Measurements from ENCODE around the gene OR5K1. TPM values are rescaled to one million over a fixed set of nuclear protein-coding genes. Genes with fewer than 3 reads are reported as not detected.

The OR5K1 gene
- total and polyA plus RNA-seq, 2 of the 8 experiments (the other 6 are each of a cell fraction or from before 2014, with no cell fraction given): not detected

- POLR2A ChIA-PET (ENCODE audit: partially characterized antibody): no interaction called here
- Histone ChIP-seq H2BK20ac (ENCODE audit: low read length) (no peak overlapping the region), H3K14ac (ENCODE audit: insufficient read length) (no peak overlapping the region), H3K56ac (replicated peaks; ENCODE audit: insufficient read length, low read depth, low read length) (no peak overlapping the region), H3K23ac (ENCODE audit: insufficient read length) (no peak overlapping the region), H4K91ac (replicated peaks; ENCODE audit: insufficient read length, low read length) (no peak overlapping the region), H2AFZ (ENCODE audit: low read length) (no peak overlapping the region), H3K9me3 (ENCODE audit: insufficient read depth in 2 of 2, low read depth in 1 of 2, low read length in 1 of 2) (no peaks in the 10 kb centered on the region), H2BK15ac (ENCODE audit: low read length) (no peak overlapping the region), H4K8ac (ENCODE audit: extremely low read depth, insufficient read depth, low read length) (no peak overlapping the region), H3K27ac (ENCODE audit: low read depth, low read length) (no peak overlapping the region), H4K5ac (ENCODE audit: insufficient read length, low read depth, low read length) (no peak overlapping the region), H3K4ac (replicated peaks; ENCODE audit: insufficient read length, low read depth, low read length) (no peak overlapping the region), H3K9ac (replicated peaks in 1 of 4; ENCODE audit: extremely low read depth in 1 of 4, low read depth in 3 of 4, low read length in 3 of 4) (no peak overlapping the region), H3K79me2 (ENCODE audit: control insufficient read depth in 1 of 2, insufficient read depth in 2 of 2, low read length in 2 of 2) (no peaks in the 10 kb centered on the region), H2BK120ac (replicated peaks; ENCODE audit: low read depth, low read length) (no peak overlapping the region), H2BK5ac (ENCODE audit: low read depth, low read length) (no peak overlapping the region), H4K20me1 (replicated peaks in 1 of 2; ENCODE audit: control insufficient read depth in 1 of 2, insufficient read depth in 2 of 2, low read length in 2 of 2) (no peaks in the 10 kb centered on the region), H3K4me1 (replicated peaks in 1 of 4; ENCODE audit: control insufficient read depth in 3 of 4, insufficient read depth in 4 of 4, low read length in 3 of 4) (no peaks in the 10 kb centered on the region), H3K4me3 (ENCODE audit: extremely low read depth in 1 of 4, insufficient read depth in 2 of 4, low read depth in 3 of 4, low read length in 4 of 4) (no peak overlapping the region), H3K27me3 (replicated peaks in 1 of 4; ENCODE audit: control insufficient read depth in 3 of 4, extremely low read depth in 1 of 4, insufficient read depth in 3 of 4, low read length in 3 of 4) (no peaks in the 10 kb centered on the region), H3K36me3 (ENCODE audit: control insufficient read depth in 2 of 4, insufficient read depth in 4 of 4, low read length in 3 of 4) (no peaks in the 10 kb centered on the region), H3K4me2 (ENCODE audit: insufficient read depth in 1 of 2, low read depth in 2 of 2, low read length in 2 of 2) (no peak overlapping the region), H3K18ac (ENCODE audit: extremely low read depth, low read length) (no peak overlapping the region), H3K79me1 (ENCODE audit: low read depth, low read length) (no peaks in the 10 kb centered on the region), H2AK5ac (ENCODE audit: low read depth, low read length) (no peak overlapping the region), H2BK12ac (ENCODE audit: low read depth, low read length) (no peak overlapping the region), H3K23me2 (ENCODE audit: low read depth, low read length) (no peaks in the 10 kb centered on the region)
- DNase-seq (ENCODE audit: low read depth in 1 of 2, low spot score in 2 of 2) (no peak), FAIRE-seq (no peak)
- 83% methylated on average over 3 of the region's 3 CpGs; no CpG with 5 or more reads in 1 of the 2 experiments for WGBS, 2 experiments (ENCODE audit: extremely low coverage in 1 of 2, insufficient coverage in 1 of 2, insufficient read length in 1 of 2, insufficient replicate concordance in 2 of 2, low coverage in 1 of 2, low lambda C conversion rate in 2 of 2, missing lambda C conversion rate in 1 of 2)
- CTCF ChIA-PET (ENCODE audit: partially characterized antibody): no interaction called here
- TF ChIP-seq KDM1A (IDR thresholded peaks at IDR 0.05; ENCODE audit: borderline replicate concordance, low read length): no peak
- TF ChIP-seq MAX (IDR thresholded peaks at IDR 0.05): no peak
- no peak for TF ChIP-seq SP1 (IDR thresholded peaks at IDR 0.05; ENCODE audit: low read depth, low read length)
- TF ChIP-seq CBX8 (IDR thresholded peaks at IDR 0.05; ENCODE audit: borderline replicate concordance, low read depth, low read length): no peak
- no peak for TF ChIP-seq SUZ12 (IDR thresholded peaks at IDR 0.05; ENCODE audit: low read length)
- no peak for TF ChIP-seq SIX5 (IDR thresholded peaks at IDR 0.05; ENCODE audit: low read depth, low read length)
- TF ChIP-seq ATF3 (IDR thresholded peaks at IDR 0.05; ENCODE audit: insufficient read depth, low read depth, low read length): no peak
- TF ChIP-seq CREB1 (IDR thresholded peaks at IDR 0.05): no peak
- TF ChIP-seq HDAC2 (IDR thresholded peaks at IDR 0.05; ENCODE audit: borderline replicate concordance in 1 of 2, low read depth in 2 of 2, low read length in 2 of 2): no peak
- TF ChIP-seq EP300 (IDR thresholded peaks at IDR 0.05; ENCODE audit: borderline replicate concordance in 1 of 2, low read depth in 2 of 2, low read length in 2 of 2): no peak
- TF ChIP-seq CHD1 (IDR thresholded peaks at IDR 0.05; ENCODE audit: low read depth, low read length): no peak
- no peak for TF ChIP-seq ATF2 (IDR thresholded peaks at IDR 0.05; ENCODE audit: low read length)
Measured at GRCh38 chr3:98483626-98484025, 20.6 kb downstream of the OR5K1 start.

Data from H1 (cell line).